ENCODE results near the gene PTPN2. TPM values are rescaled to one million over a fixed set of nuclear protein-coding genes. Genes with fewer than 3 reads are reported as not detected.
"Not testable (repeated sequence)": the region's sequence is repeated elsewhere in the genome, so short reads cannot be mapped to it uniquely, and the experiment has no call there.

PTPN2 gene
- total RNA-seq, 6 experiments from 2014 or later, result 7.5 to 41.1 (median 14.7) TPM

DNA sequence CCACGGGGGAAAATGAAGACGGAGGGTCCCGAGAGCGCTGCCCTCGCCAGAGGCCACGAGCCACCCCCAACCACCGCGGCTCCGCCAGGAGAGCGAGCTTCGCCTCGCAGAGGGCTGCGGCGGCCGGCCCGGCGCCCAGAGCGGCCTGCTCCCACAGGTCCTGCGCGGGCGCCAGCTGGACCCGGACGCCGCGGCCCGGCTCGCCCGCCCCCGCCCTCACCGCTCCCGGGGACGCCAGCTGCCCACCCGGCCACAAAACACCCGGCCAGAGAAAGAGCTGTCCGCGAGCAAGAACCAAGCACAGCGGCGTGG lies 709 bp downstream of the PTPN2 start:
- Histone ChIP-seq H3K27ac (peak overlapping the region; percentile 98 to 99 (median 99)), H3K36me3 (no peaks in the 10 kb centered on the region), H3K27me3 (no peaks in the 10 kb centered on the region), H3K4me3 (peak overlapping the region; percentile 75 to 85 (median 82)), H3K9me3 (no peaks in the 10 kb centered on the region), H3K4me1 (peaks cover 0 to 33% (median 7%) of the 10 kb centered on the region in 4 donors)
- no peak for DNase-seq
- TF ChIP-seq POLR2A (IDR thresholded peaks at IDR 0.05), result no peak
- TF ChIP-seq, protein P1, sequence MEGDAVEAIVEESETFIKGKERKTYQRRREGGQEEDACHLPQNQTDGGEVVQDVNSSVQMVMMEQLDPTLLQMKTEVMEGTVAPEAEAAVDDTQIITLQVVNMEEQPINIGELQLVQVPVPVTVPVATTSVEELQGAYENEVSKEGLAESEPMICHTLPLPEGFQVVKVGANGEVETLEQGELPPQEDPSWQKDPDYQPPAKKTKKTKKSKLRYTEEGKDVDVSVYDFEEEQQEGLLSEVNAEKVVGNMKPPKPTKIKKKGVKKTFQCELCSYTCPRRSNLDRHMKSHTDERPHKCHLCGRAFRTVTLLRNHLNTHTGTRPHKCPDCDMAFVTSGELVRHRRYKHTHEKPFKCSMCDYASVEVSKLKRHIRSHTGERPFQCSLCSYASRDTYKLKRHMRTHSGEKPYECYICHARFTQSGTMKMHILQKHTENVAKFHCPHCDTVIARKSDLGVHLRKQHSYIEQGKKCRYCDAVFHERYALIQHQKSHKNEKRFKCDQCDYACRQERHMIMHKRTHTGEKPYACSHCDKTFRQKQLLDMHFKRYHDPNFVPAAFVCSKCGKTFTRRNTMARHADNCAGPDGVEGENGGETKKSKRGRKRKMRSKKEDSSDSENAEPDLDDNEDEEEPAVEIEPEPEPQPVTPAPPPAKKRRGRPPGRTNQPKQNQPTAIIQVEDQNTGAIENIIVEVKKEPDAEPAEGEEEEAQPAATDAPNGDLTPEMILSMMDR (IDR thresholded peaks at IDR 0.05), result no peak
- ATAC-seq, result peak; percentile 8 to 57 (median 50)
- 0% methylated on average over 8 of the region's 38 CpGs for WGBS (ENCODE audit: insufficient coverage, low coverage, low lambda C conversion rate, missing lambda C conversion rate)
- intact Hi-C loops (cut with DNase I), result no loop called here

DNA sequence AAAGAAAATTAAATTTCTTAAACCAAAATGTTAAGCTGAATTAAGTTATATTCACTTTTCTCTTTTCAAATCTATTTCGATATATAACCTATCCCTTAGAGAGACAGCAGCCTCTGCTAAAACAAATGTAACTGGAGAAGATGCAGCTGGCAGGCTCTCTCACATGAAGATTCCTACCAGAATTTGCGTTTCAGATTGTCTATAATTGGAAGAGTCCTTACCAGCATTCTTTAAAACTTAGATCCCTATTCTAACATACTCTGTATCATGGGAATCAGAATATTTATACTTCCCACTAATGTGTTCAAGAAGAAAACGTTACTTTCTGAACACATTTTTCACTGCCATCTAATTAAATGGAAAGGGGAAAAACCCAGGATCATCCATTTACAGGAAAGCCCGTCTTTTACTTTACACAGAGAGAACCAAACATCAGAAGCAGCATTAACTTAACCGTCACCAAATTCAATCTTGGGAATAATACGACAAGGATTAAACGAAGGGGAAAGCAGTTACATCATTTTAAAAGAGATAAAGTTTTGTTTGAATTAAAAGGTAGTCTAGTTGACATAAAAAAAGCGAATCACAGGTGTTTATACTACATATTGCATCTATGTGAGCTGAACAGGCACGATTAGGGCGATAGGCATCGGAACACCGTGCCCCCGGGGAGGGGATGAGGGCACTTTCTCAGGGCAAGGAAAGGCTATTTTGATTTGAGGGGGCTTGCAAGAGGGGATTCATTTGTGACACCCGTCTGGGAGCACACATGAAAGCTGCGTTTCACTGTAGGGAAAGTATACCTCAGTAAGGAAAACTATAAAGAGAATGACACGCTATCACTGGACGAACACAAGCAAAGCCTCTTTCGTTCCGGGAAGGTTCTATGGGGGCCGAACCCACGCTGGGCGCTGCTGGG lies 1.3 kb downstream of the PTPN2 start:
- WGBS (ENCODE audit: insufficient coverage, low coverage, low lambda C conversion rate, missing lambda C conversion rate), result 5% methylated on average over 21 of the region's 22 CpGs
- no peak for ATAC-seq
- H3K27ac ChIP-seq, result peak overlapping the region; percentile 98 to 99 (median 99)
- H3K4me1 ChIP-seq, result peaks cover 0 to 33% (median 7%) of the 10 kb centered on the region in 4 donors
- peak overlapping the region; percentile 75 to 85 (median 82) for H3K4me3 ChIP-seq
- no peaks in the 10 kb centered on the region for H3K36me3 ChIP-seq
- no peak for DNase-seq
- TF ChIP-seq, protein P1 (IDR thresholded peaks at IDR 0.05), result no peak
- no peak for TF ChIP-seq POLR2A (IDR thresholded peaks at IDR 0.05)
- H3K27me3 ChIP-seq, result no peaks in the 10 kb centered on the region
- H3K9me3 ChIP-seq, result no peaks in the 10 kb centered on the region
- intact Hi-C loops (cut with DNase I), result no loop called here

DNA sequence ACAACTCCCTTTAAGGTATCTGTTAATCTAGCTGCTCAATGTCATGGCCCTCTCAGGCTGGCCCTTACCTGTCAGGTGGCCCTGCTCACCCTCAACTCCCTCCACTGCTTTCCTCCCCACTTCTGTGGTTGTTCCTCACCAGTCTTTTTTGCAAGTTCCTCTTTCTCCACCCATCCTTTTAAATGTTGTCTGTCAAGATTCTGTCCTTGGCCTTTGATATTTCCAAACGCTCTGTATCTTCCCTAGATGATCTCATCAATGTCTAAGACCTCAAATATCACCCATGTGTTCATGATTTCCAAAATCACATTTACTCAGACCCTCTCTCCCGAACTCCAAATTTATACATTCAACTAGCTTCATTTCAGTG lies 3.5 kb downstream of the PTPN2 start:
- WGBS (ENCODE audit: insufficient coverage, low coverage, low lambda C conversion rate, missing lambda C conversion rate), result 42% methylated on average over 2 of the region's 2 CpGs
- Histone ChIP-seq H3K27me3 (no peaks in the 10 kb centered on the region), H3K4me3 (no peak overlapping the region), H3K27ac (peak overlapping the region in 1 of 3 donors; percentile 27), H3K36me3 (no peaks in the 10 kb centered on the region), H3K9me3 (no peaks in the 10 kb centered on the region), H3K4me1 (peaks cover 0 to 36% (median 8%) of the 10 kb centered on the region in 4 donors)
- ATAC-seq, result no peak
- TF ChIP-seq, protein P1 (IDR thresholded peaks at IDR 0.05), result no peak
- no peak for TF ChIP-seq POLR2A (IDR thresholded peaks at IDR 0.05)
- intact Hi-C loops (cut with DNase I), result no loop called here
- no peak for DNase-seq

DNA sequence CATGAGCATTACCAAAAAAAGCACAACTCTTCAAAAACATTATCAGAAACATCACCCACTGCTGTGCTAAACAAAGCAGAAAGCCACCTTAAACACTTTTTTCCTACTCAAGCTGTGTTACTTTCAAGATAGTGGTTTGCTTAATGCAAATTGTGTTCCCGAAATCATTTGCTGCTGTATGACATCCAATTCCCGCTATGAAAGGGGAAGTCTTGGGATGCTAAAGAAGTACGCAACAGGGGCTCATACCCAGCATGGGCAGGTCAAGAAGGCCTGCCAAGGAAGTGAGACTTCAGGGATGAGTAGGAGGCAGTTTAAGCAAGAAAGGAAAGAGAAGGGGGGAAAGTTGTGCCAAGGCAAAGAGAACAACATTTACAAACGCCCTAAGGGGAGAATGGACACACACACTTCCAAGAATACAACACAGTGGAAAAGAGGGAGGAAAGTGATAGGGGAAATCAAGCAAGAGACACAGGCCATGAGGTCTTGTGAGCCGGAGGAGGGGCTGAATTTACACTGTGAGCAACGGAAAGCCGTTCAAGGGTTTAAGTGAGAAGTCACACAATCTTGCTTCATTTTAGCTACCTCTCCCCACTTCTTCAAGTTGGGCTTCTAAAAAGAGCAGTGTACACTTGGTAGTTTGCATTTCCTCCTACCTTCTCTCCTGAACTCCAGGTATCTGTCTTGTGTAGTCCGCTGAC lies 4.0 kb downstream of the PTPN2 start:
- Histone ChIP-seq H3K27me3 (no peaks in the 10 kb centered on the region), H3K9me3 (no peaks in the 10 kb centered on the region), H3K36me3 (no peaks in the 10 kb centered on the region), H3K27ac (peak overlapping the region in 1 of 3 donors; percentile 27), H3K4me3 (no peak overlapping the region), H3K4me1 (peaks cover 0 to 36% (median 10%) of the 10 kb centered on the region in 4 donors)
- WGBS (ENCODE audit: insufficient coverage, low coverage, low lambda C conversion rate, missing lambda C conversion rate), result 68% methylated on average over 8 of the region's 8 CpGs
- intact Hi-C loops (cut with DNase I), result no loop called here
- DNase-seq, result no peak
- TF ChIP-seq, protein P1 (IDR thresholded peaks at IDR 0.05), result no peak
- no peak for TF ChIP-seq POLR2A (IDR thresholded peaks at IDR 0.05)
- ATAC-seq, result no peak

DNA sequence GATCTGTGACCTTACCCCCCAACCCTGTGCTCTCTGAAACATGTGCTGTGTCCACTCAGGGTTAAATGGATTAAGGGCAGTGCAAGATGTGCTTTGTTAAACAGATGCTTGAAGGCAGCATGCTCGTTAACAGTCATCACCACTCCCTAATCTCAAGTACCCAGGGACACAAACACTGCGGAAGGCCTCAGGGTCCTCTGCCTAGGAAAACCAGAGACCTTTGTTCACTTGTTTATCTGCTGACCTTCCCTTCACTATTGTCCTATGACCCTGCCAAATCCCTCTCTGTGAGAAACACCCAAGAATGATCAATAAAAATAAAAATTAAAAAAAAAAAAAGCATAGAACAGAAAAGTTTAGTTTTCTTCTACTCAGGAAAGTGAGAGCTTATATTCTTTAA lies 9.0 kb downstream of the PTPN2 start:
- H3K4me3 ChIP-seq; ATAC-seq; H3K27me3 ChIP-seq; intact Hi-C loops (cut with DNase I); H3K9me3 ChIP-seq; H3K27ac ChIP-seq; DNase-seq; H3K36me3 ChIP-seq: not testable (repeated sequence)
- WGBS (ENCODE audit: insufficient coverage, low coverage, low lambda C conversion rate, missing lambda C conversion rate), result 60% methylated on average over 1 of the region's 2 CpGs
- H3K4me1 ChIP-seq, result peaks cover 0 to 11% (median 3%) of the 10 kb centered on the region in 4 donors

DNA sequence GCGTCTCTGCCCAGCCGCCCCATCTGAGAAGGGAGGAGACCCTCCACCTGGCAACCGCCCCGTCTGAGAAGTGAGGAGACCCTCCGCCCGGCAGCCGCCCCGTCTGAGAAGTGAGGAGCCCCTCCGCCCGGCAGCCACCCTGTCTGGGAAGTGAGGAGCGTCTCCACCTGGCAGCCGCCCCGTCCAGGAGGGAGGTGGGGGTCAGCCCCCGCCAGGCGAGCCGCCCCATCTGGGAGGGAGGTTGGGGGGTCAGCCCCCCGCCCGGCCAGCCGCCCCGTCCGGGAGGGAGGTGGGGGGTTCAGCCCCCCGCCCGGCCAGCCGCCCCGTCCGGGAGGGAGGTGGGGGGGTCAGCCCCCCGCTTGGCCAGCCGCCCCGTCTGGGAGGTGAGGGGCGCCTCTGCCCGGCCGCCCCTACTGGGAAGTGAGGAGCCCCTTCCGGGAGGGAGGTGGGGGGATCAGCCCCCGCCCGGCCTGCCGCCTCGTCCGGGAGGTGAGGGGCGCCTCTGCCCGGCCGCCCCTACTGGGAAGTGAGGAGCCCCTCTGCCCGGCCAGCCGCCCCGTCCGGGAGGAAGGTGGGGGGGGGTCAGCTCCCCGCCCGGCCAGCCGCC lies 10.0 kb downstream of the PTPN2 start:
- WGBS (ENCODE audit: insufficient coverage, low coverage, low lambda C conversion rate, missing lambda C conversion rate), result 100% methylated on average over 7 of the region's 48 CpGs
- H3K27ac ChIP-seq; H3K9me3 ChIP-seq; H3K36me3 ChIP-seq; DNase-seq; ATAC-seq; H3K27me3 ChIP-seq; intact Hi-C loops (cut with DNase I); H3K4me3 ChIP-seq: not testable (repeated sequence)
- H3K4me1 ChIP-seq, result peaks cover 0 to 11% (median 3%) of the 10 kb centered on the region in 4 donors

Data from right lobe of liver (tissue), 6 donors.